T-helper 2 cell treated with Interferon-gamma antibody and Interleukin-4, amounts not matched to agents 100 ng/mL and 5 ng/mL, for 36 hours (primary cell): Measurements from ENCODE around the gene DHRS9. TPM values are rescaled to one million over a fixed set of nuclear protein-coding genes. Genes with fewer than 3 reads are reported as not detected.

Source experiments
- intact Hi-C: fragments of 100-400 bp; cut with micrococcal nuclease; formaldehyde crosslinking; loops from one replicate; pipeline ENCODE4 v1.15.1; 2023
- total RNA-seq: library from RNA; stranded (reverse); gene quantifications from 2 replicates; pipeline ENCODE4 v1.2.3, GENCODE V29; 2022

Gene DHRS9
- total RNA-seq, 1 donor from 2014 or later: 0.11 TPM

- intact Hi-C loops: no loop called here
Measured at GRCh38 chr2:169094676-169095075, 25.3 kb downstream of the DHRS9 start.

GRCh38 chr2:169095621-169096105 is 26.3 kb downstream of the DHRS9 start:
- intact Hi-C loops: no loop called here

- intact Hi-C loops: loop anchor here (5.0 to 10.0 kb wide), 5 partner anchors 33 to 360 kb away; partner anchors contain the start of gene LRP2
Measured at GRCh38 chr2:169104848-169105247, 35.5 kb downstream of the DHRS9 start.

- intact Hi-C loops: loop anchor here (5.0 to 10.0 kb wide), 5 partner anchors 33 to 359 kb away; partner anchors contain the start of gene LRP2
Measured at GRCh38 chr2:169105476-169105875, 36.1 kb downstream of the DHRS9 start.

- intact Hi-C loops: loop anchor here (5.0 to 10.0 kb wide), 5 partner anchors 34 to 359 kb away; partner anchors contain the start of gene LRP2
Measured at GRCh38 chr2:169106134-169106533, 36.8 kb downstream of the DHRS9 start.

- intact Hi-C loops: loop anchor here (5.0 to 10.0 kb wide), 5 partner anchors 35 to 358 kb away; partner anchors contain the start of gene LRP2
Measured at GRCh38 chr2:169106563-169107545, 37.5 kb downstream of the DHRS9 start.

- intact Hi-C loops: loop anchor here (1.0 to 10.0 kb wide), 6 partner anchors 35 to 357 kb away; partner anchors contain the start of gene LRP2
Measured at GRCh38 chr2:169107645-169108044, 38.3 kb downstream of the DHRS9 start.

- intact Hi-C loops: loop anchor here (1.0 to 10.0 kb wide), 6 partner anchors 36 to 357 kb away; partner anchors contain the start of gene LRP2
Measured at GRCh38 chr2:169108099-169108884, 38.9 kb downstream of the DHRS9 start.

- intact Hi-C loops: loop anchor here (1.0 to 10.0 kb wide), 7 partner anchors 23 to 355 kb away; partner anchors contain the start of gene LRP2
Measured at GRCh38 chr2:169109502-169110409, 40.4 kb downstream of the DHRS9 start.

GRCh38 chr2:169110419-169110818 is 41.1 kb downstream of the DHRS9 start:
- intact Hi-C loops: no loop called here

GRCh38 chr2:169110916-169111315 is 41.6 kb downstream of the DHRS9 start:
- intact Hi-C loops: no loop called here

GRCh38 chr2:169112841-169113240 is 43.5 kb downstream of the DHRS9 start:
- intact Hi-C loops: no loop called here

- intact Hi-C loops: no loop called here
Measured at GRCh38 chr2:169114056-169114455, 44.7 kb downstream of the DHRS9 start.

- intact Hi-C loops: no loop called here
Measured at GRCh38 chr2:169116327-169116726, 47.0 kb downstream of the DHRS9 start.

GRCh38 chr2:169116993-169117392 is 47.6 kb downstream of the DHRS9 start:
- intact Hi-C loops: no loop called here

GRCh38 chr2:169118060-169118459 is 48.7 kb downstream of the DHRS9 start:
- intact Hi-C loops: no loop called here

GRCh38 chr2:169119123-169119760 is 49.9 kb downstream of the DHRS9 start:
- intact Hi-C loops: no loop called here

GRCh38 chr2:169119851-169120250 is 50.5 kb downstream of the DHRS9 start:
- intact Hi-C loops: no loop called here

GRCh38 chr2:169129703-169130243 is 60.4 kb downstream of the DHRS9 start:
- intact Hi-C loops: no loop called here
